ENCODE measurements around the gene ARCN1.

The ARCN1 gene

GRCh38 chr11:118641397-118642019 lies 69.3 kb downstream of the ARCN1 start:
- DNase-seq: no peak

DNA sequence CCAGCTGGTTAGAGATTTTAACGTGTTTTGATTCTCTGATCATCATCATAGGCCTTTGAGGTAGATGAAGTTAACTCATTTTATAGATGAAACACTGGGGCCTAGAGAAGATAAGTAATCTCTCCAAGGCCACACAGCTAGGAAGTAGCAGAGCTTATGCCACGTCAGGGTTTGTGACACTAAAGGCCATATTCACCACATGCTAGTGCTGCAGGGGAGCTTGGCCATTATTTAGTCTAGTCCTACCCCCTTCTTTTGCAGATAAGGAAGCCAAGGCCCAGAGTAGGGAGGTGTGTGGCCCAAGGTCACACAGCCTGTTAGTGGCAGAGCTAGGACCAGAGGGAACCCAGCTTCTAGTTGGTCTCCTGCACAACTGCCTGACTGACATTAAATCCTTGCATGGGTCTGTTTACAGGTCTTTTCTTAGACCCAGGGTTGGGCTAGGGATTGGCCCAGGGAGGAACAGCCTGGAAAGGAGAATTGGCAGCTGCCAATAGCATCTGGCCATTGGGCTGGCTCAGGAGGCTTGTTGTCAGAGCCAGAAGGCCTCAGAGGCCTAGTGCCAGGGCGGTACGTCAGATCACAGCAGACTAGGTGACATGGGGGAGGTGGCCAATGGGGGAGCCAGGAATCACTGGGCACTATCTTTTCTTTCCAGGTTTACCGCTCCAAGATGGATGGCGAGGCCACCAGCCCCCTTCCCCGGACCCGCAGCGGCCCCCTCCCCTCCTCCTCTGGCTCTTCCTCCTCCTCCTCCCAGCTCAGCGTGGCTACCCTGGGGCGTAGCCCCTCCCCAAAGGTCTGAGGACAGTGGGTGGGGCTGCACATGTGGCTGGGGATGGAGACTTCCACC lies 71.2 kb downstream of the ARCN1 start:
- DNase-seq: no peak

GRCh38 chr11:118643995-118644345 lies 71.8 kb downstream of the ARCN1 start:
- no peak for DNase-seq

- no peak for DNase-seq
These were observed 72.3 kb downstream of the ARCN1 start for GRCh38 chr11:118644496-118644895.

DNA sequence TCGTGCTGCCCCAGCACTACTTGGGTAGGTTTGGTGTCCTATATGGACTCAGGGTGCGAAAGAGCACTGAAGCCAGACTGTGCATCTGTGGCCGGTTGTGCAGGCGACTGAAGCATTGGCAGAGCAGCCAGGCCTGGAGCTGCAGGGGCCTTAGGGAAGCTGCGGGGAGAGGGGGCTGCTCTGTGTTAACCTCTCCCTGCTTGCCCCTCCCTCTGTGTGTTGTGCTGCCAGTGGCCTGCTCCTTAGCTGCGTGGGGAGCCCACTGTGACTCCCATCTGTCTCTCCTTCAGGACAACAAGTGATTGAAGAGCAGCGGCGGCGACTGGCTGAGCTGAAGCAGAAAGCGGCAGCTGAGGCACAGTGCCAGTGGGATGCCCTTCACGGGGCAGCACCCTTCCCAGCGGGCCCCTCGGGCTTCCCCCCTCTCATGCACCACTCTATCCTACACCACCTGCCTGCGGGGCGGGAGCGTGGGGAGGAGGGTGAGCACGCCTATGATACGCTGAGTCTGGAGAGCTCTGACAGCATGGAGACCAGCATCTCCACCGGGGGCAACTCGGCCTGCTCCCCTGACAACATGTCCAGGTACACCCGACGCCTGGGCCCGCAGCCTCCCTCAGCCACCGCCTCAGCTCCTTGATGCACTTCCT lies 73.0 kb downstream of the ARCN1 start:
- DNase-seq: no peak

GRCh38 chr11:118646393-118646792 lies 74.2 kb downstream of the ARCN1 start:
- no peak for DNase-seq

DNA sequence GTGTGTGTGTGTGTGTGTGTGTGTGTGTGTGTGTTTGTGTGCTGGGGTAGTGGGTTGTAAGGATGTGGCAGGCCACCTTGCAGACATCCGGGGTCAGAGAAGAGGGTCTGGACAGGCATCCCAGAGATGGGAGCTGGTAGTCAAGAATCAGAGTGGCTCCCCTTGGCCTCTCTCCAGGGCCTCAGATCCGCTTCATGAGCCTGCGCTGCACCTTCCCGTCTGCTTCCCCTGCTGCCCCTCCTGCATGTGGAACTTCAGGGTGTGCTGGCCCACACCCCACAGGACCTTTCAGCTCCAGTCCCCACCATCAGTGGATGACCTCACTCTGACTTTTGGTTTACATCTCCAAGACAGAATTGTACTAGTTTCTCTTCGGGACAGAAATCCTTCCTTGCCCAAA lies 76.1 kb downstream of the ARCN1 start:
- DNase-seq: no peak

- no peak for DNase-seq
These were observed 77.7 kb downstream of the ARCN1 start for GRCh38 chr11:118649941-118650340.

- no peak for DNase-seq
These were observed 78.2 kb downstream of the ARCN1 start for GRCh38 chr11:118650366-118650765.

GRCh38 chr11:118651820-118652219 lies 79.6 kb downstream of the ARCN1 start:
- DNase-seq: no peak
